HG02840 (cell line): ENCODE data around the gene NBEA.

Source experiments
- ATAC-seq: cut with Tn5 transposase; IDR thresholded peaks from one replicate; pipeline ENCODE4 v1.9.1; 2021; ENCODE audit warnings: mild to moderate bottlenecking, moderate library complexity, moderate number of reproducible peaks; ENCODE audit not compliant: unreplicated experiment, low FRiP score

The NBEA gene

DNA sequence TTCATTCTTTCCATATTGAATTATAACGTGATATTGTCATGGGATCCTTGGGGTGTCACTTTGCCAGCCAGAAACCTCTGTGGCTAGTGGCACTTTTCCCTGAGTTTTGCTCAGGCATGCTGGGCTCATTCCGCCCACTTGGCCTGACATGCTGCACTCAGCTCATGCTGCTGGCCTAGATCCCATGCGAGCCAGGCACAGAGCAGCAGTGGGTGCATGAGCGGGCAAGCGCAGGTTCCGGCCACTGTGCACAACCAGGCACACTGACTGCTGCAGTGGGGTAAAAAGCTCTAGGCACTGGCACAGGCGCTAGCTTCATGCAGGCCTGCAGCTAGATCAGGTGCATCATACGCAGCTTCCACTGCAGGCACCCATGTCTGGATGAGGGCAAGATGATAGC is 313.2 kb downstream of the NBEA start:
- ATAC-seq: no peak

DNA sequence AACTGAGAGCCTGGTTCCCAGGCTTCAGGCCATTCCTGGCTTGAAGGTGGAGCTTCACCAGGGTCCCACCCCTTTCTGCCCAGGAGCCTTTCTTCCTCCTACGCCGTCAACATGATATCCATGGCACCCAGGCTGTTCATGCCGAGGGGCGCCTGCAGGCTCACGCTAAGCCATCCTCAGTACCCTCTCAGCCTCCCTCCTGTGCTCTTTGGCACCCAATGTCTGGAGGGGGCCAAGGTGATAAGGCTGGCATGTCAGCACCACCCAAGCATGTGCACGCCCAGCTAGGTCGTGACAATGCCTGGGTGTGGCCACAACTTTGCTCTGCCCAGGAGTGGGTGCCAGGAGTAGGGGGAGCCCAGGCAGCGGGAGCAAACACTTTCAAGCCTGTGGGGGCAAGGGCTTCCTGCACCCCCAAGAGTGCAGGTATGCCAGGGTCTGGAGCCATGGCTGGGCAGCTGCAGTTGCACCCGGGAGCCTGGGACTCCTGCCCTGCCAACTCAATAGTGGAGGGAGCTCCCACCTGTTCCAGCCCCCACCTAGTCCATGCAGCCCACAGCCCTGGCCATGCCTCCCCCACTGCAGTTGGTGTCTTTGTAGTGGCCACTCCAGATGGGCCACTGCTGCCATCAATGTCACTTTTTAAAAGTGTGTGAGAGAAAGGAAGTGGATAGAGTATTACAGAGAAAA is 314.5 kb downstream of the NBEA start:
- ATAC-seq: no peak

- no peak for ATAC-seq
Observed at GRCh38 chr13:35260316-35260715, 318.2 kb downstream of the NBEA start.

DNA sequence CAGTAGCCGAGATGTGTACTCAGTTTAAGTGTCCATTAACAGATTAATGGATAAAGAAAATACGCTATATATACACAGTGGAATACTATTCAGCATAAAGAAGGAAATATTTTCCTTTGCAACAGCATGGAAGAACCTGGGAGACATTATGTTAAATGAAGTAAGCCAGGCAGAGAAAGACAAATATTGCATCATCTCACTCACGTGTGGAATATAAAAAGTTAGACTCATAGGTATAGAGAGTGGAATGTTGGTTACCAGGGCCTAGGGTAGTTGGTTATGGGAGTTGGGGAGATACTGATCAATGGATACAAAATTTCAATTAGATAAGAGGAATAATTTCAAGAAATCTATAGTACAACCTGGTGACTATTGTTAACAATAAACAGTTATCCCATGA is 324.3 kb downstream of the NBEA start:
- ATAC-seq: no peak

DNA sequence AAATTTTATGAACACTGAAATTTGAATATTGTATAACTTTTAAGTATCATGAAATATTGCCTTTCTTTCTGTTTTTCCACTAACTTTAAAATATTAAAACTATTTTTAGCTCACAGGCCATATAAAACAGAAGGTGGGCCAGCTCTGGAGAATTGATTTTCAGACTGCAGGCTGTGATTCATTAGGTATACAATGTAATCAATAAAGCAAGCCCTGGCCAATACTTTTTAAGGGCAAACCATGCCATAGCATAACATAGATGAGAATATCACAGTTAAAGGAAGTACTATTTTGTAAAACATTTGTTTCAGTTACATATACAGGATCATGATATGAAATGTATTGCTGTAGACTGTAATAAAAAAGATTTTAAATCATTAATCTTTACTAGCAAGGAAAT is 336.8 kb downstream of the NBEA start:
- no peak for ATAC-seq

- ATAC-seq: no peak
Observed at GRCh38 chr13:35279500-35279899, 337.4 kb downstream of the NBEA start.

GRCh38 chr13:35283856-35284255 is 341.8 kb downstream of the NBEA start:
- ATAC-seq: no peak

DNA sequence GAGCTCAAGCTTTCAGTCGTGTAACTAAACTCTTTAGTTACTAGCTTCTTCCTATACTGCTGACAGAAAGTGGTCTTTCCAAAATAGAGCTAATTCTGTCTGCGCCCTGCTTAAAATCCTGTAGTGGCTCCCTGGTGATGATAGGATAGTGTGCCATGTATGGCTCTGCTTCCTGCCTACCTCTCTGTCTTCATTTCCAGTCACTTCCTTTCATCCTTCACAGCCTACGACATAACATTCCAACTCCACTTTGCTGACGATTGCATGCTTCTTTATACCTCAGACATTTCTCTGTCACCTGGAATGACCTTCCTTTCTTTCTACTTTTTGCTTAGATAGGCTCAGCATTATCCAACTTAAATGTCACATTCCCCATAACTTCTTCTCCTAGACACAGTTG is 343.6 kb downstream of the NBEA start:
- no peak for ATAC-seq

- ATAC-seq: no peak
Observed at GRCh38 chr13:35292329-35292728, 350.3 kb downstream of the NBEA start.

DNA sequence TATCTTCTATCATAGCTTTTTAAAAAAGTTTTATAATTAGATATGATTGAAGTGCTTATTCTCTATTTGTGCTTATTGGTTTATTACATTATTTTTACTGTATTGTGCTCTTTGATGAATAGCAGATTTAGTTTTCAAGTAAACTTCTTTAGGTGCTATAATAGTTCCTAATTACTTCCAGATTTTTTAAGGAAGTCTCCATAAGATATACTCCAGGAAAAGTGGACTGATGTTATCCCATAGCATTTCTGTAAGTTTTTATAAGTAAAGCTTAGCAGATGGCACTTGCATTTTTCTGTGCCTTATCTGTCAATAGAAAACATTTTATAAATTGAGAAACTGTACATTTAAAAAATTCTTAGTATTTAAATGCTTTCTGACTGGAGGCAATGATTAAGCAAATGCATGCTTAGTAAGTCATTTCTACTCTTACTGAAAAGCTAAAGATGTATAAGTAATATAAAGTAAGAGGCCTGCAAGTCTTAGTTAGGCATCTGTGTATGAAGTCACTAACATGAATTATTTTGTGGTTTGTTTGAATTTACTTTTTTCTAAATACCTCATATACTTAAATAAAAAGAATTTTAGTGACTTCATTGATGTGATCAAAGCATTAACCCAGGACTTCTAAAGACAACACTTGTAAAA is 351.6 kb downstream of the NBEA start:
- no peak for ATAC-seq

DNA sequence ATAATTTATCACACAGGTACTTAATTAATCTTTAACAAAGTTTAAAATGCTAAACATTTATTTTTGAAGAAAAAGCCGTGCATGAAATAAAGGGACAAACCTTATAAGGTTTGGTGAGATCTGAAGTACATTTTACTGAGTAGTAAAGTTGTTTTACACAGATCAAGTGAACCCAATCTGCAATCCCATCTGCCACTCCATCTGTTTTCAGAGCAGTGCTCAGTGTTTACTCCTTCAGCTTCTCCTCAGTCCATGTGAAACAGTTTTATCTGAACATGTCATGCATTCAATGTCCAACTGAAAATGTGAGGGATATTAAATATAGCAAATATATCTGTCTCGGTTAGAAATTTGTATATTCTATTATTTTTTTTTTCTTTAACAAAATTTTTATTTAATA is 367.6 kb downstream of the NBEA start:
- no peak for ATAC-seq

- ATAC-seq: no peak
Observed at GRCh38 chr13:35332134-35332533, 390.1 kb downstream of the NBEA start.

- no peak for ATAC-seq
Observed at GRCh38 chr13:35333157-35333556, 391.1 kb downstream of the NBEA start.

GRCh38 chr13:35342440-35342839 is 400.4 kb downstream of the NBEA start:
- no peak for ATAC-seq

- no peak for ATAC-seq
Observed at GRCh38 chr13:35343417-35343816, 401.3 kb downstream of the NBEA start.

GRCh38 chr13:35345992-35346391 is 403.9 kb downstream of the NBEA start:
- no peak for ATAC-seq

- ATAC-seq: no peak
Observed at GRCh38 chr13:35346494-35346893, 404.4 kb downstream of the NBEA start.

GRCh38 chr13:35347679-35348205 is 405.7 kb downstream of the NBEA start:
- no peak for ATAC-seq

GRCh38 chr13:35349052-35349451 is 407.0 kb downstream of the NBEA start:
- no peak for ATAC-seq

DNA sequence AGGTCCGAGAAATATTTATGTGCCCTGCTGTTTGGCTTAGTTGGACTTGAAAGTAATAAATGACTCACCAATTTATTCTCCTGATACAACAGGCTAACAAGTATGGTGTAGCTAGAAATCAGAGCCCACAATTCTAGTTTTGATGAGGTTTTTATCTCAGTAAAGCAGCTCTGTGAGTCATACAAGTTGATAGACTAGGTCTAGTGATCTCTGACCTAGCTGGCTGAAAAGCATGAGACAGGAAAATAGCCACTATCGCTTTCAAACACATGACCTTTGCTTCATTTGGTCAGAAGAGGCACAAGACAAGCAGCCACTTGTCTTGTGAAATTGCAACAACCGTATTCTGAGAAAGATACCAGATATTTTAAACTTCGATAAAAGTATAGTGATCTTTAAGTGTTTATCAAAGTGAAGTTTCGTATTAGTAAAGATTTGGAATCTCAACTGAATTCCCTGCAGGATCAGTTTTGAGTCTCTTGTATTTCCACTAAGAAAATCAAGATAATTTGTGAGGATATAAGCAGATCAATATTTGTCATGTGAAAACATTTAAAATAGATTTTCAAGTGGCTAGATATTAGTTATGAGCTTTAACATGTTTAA is 407.7 kb downstream of the NBEA start:
- no peak for ATAC-seq

DNA sequence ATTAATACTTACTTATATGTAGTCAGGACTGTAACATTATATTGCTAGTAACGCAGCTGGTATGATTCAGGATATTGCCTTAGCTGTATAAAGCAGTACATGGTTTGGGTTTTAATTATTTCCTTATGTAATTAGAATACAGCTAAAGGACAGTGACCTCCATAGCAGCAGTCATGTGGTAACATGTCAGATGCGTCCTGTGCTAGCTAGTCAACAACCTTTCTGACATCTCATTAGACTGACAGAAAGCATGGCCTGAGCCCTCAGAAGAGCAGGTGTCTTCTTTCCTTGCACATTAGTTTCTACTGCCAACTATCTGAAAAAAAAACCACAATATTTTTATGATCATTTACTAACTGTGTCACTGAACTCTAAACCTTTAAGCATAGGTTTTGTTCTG is 412.2 kb downstream of the NBEA start:
- ATAC-seq: no peak

DNA sequence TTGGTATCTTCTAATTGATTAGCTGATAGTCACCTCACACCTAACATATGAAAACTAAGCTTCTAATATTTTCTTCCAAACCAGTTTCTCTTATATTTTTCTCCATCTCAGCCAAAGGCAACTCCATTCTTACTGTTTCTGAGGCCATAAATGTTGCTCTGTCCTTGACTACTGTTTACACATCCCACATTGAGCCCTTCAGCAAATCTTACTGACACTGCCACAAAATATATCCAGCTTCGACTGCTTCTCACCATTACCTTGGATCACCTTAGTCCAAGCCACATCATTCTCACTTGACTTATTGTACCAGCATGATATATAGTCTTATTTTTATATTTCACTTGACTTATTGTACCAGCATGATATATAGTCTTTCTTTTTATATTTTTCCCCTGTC is 412.8 kb downstream of the NBEA start:
- no peak for ATAC-seq
